Measurements from ENCODE around the gene PPHLN1.

The PPHLN1 gene

GRCh38 chr12:42485823-42486222 lies 159.9 kb downstream of the PPHLN1 start:
- Mint-ChIP-seq H3K9me3 (no peaks in the 10 kb centered on the region), H3K4me1 (ENCODE audit: low read depth) (peaks cover 12% of the 10 kb centered on the region), H3K27me3 (peaks cover 60% of the 10 kb centered on the region), H3K36me3 (ENCODE audit: low read depth) (no peaks in the 10 kb centered on the region), H3K4me3 (no peak overlapping the region), H3K27ac (no peak overlapping the region)

GRCh38 chr12:42486407-42486806 lies 160.4 kb downstream of the PPHLN1 start:
- Mint-ChIP-seq H3K27me3 (peaks cover 55% of the 10 kb centered on the region), H3K4me1 (ENCODE audit: low read depth) (peaks cover 12% of the 10 kb centered on the region), H3K4me3 (no peak overlapping the region), H3K9me3 (no peaks in the 10 kb centered on the region), H3K36me3 (ENCODE audit: low read depth) (no peaks in the 10 kb centered on the region), H3K27ac (no peak overlapping the region)

GRCh38 chr12:42490261-42490842 lies 164.4 kb downstream of the PPHLN1 start:
- no peak overlapping the region for H3K27ac Mint-ChIP-seq
- H3K9me3 Mint-ChIP-seq, result no peaks in the 10 kb centered on the region
- peaks cover 33% of the 10 kb centered on the region for H3K27me3 Mint-ChIP-seq
- no peaks in the 10 kb centered on the region for H3K36me3 Mint-ChIP-seq (ENCODE audit: low read depth)
- H3K4me1 Mint-ChIP-seq (ENCODE audit: low read depth), result no peaks in the 10 kb centered on the region
- no peak overlapping the region for H3K4me3 Mint-ChIP-seq
